Sigmoid colon (tissue), 4 donors: ENCODE results near the gene FAN1.

Experiments
- POLR2AphosphoS5 ChIP-seq, 4 donors: sonication (generic); formaldehyde crosslinking; IDR thresholded peaks; one replicate each; pipeline ENCODE4 v1.6.1; 2017; ENCODE audit warnings: antibody characterized with exemption in 4 of 4
- TF ChIP-seq, protein P1 (sequence below), 4 experiments: fragments of 450-650 bp in 3 of 4; fragments of 200-600 bp in 1 of 4; IDR thresholded peaks; one replicate each; pipeline ENCODE4 v1.5.1; 2016 to 2019; ENCODE audit warnings: antibody characterized with exemption in 4 of 4, mild to moderate bottlenecking in 3 of 4, moderate library complexity in 2 of 4

- TF ChIP-seq POLR2AphosphoS5 (IDR thresholded peaks at IDR 0.05), result no peak
- TF ChIP-seq, protein P1, sequence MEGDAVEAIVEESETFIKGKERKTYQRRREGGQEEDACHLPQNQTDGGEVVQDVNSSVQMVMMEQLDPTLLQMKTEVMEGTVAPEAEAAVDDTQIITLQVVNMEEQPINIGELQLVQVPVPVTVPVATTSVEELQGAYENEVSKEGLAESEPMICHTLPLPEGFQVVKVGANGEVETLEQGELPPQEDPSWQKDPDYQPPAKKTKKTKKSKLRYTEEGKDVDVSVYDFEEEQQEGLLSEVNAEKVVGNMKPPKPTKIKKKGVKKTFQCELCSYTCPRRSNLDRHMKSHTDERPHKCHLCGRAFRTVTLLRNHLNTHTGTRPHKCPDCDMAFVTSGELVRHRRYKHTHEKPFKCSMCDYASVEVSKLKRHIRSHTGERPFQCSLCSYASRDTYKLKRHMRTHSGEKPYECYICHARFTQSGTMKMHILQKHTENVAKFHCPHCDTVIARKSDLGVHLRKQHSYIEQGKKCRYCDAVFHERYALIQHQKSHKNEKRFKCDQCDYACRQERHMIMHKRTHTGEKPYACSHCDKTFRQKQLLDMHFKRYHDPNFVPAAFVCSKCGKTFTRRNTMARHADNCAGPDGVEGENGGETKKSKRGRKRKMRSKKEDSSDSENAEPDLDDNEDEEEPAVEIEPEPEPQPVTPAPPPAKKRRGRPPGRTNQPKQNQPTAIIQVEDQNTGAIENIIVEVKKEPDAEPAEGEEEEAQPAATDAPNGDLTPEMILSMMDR (IDR thresholded peaks at IDR 0.05), result peak in 1 of 4 experiments; percentile 18
Observed at GRCh38 chr15:30905821-30906220, 2.1 kb downstream of the FAN1 start.
